Transverse colon (tissue), 4 donors: ENCODE results near the gene ZBTB8OS. TPM values are rescaled to one million over a fixed set of nuclear protein-coding genes. Genes with fewer than 3 reads are reported as not detected.
"Not testable (repeated sequence)": the region's sequence is repeated elsewhere in the genome, so short reads cannot be mapped to it uniquely, and the experiment has no call there.

ENCODE experiments used
- DNase-seq: peaks from one replicate; pipeline ENCODE4 v3.0.0-alpha.2; 2019
- H3K27ac ChIP-seq, 4 donors: fragments of 200-600 bp; sonication (generic); 2 replicates each; pipeline ENCODE4 v1.5.1; 2016 to 2018; ENCODE audit warnings: inconsistent platforms in 4 of 4
- H3K27me3 ChIP-seq: fragments of 200-600 bp; sonication (generic); 2 replicates; pipeline ENCODE4 v1.5.1; 2017; ENCODE audit warnings: inconsistent platforms
- H3K36me3 ChIP-seq, 4 donors: fragments of 200-600 bp; sonication (generic); 2 replicates each; pipeline ENCODE4 v1.5.1; 2017 to 2019; ENCODE audit warnings: inconsistent platforms in 4 of 4
- H3K4me1 ChIP-seq, 4 donors: fragments of 200-600 bp; sonication (generic); 2 replicates each; pipeline ENCODE4 v1.5.1; 2017 to 2020; ENCODE audit warnings: inconsistent platforms in 4 of 4
- H3K4me3 ChIP-seq, 4 donors: fragments of 200-600 bp; sonication (generic); 1 replicate in 1 of 4; 2 replicates in 3 of 4; pipeline versions ENCODE4 v1.5.1 to v1.6.1; 2017 to 2019; ENCODE audit warnings: inconsistent platforms in 4 of 4
- H3K9me3 ChIP-seq, 2 donors: fragments of 200-600 bp; sonication (generic); 2 replicates each; pipeline ENCODE4 v1.5.1; 2017 to 2019; ENCODE audit warnings: inconsistent platforms in 2 of 2
- CTCF ChIP-seq, 5 experiments: fragments of 200-600 bp in 3 of 5; fragments of 450-650 bp in 2 of 5; sonication (generic) in 3 of 5; IDR thresholded peaks; 1 replicate in 2 of 5; 2 replicates in 3 of 5; pipeline ENCODE4 v1.5.1; 2016 to 2017; ENCODE audit warnings: antibody characterized with exemption in 5 of 5, inconsistent platforms in 3 of 5, mild to moderate bottlenecking in 2 of 5, moderate library complexity in 1 of 5
- EP300 ChIP-seq: sonication (generic); formaldehyde crosslinking; IDR thresholded peaks from one replicate; pipeline ENCODE4 v1.6.1; 2017; ENCODE audit warnings: antibody characterized with exemption, low read depth
- POLR2A ChIP-seq: fragments of 450-650 bp; IDR thresholded peaks from one replicate; pipeline ENCODE4 v1.6.1; 2016; ENCODE audit warnings: antibody characterized with exemption, mild to moderate bottlenecking, moderate library complexity
- POLR2AphosphoS5 ChIP-seq, 3 donors: sonication (generic); formaldehyde crosslinking; IDR thresholded peaks; one replicate each; pipeline ENCODE4 v1.6.1; 2016; ENCODE audit warnings: antibody characterized with exemption in 3 of 3
- WGBS, 2 donors: methylation state at CpG; one replicate each; pipeline ENCODE4 v1.1.5; 2018; ENCODE audit warnings: low coverage in 1 of 2; 5-methylcytosine and 5-hydroxymethylcytosine counted together
- in situ Hi-C, 4 donors: fragments of 200-750 bp; cut with MboI; loops; one replicate each; pipeline versions ENCODE4 v1.15.0 to v1.15.1; 2017; ENCODE audit warnings: low sequenced_read_pairs in 3 of 4, low pct_ligation_motif_present in 1 of 4, low pct_unique_long_range_greater_than_20kb in 1 of 4
- intact Hi-C: fragments of 100-400 bp; cut with DNase I; formaldehyde crosslinking; loops from one replicate; pipeline ENCODE4 v1.15.1; 2023; ENCODE audit warnings: low total_unique reads
- total RNA-seq, 4 donors: library from RNA; depleted of rRNA; stranded (reverse); fragments of >200 nt; gene quantifications; one replicate each; pipeline ENCODE4 v1.1.0, GENCODE V29; 2016

ZBTB8OS gene
- total RNA-seq, 4 donors from 2014 or later = 3.4 to 72.9 (median 34.5) TPM

GRCh38 chr1:32676945-32677344, 26.6 kb upstream of the ZBTB8OS start:
- DNase-seq = no peak
- 35 to 60% methylated on average over 1 to 3 of the region's 3 CpGs for WGBS, 2 donors
- Histone ChIP-seq H3K27ac (no peak overlapping the region), H3K27me3 (no peaks in the 10 kb centered on the region), H3K4me3 (no peak overlapping the region), H3K9me3 (no peaks in the 10 kb centered on the region), H3K4me1 (peaks cover 4 to 17% (median 11%) of the 10 kb centered on the region in 4 donors), H3K36me3 (peaks cover 0 to 54% (median 17%) of the 10 kb centered on the region in 4 donors)
- intact Hi-C loops = no loop called here
- TF ChIP-seq CTCF (IDR thresholded peaks at IDR 0.05) = no peak
- TF ChIP-seq EP300 = no peak
- no peak for TF ChIP-seq POLR2AphosphoS5 (IDR thresholded peaks at IDR 0.05)
- TF ChIP-seq POLR2A = no peak
- in situ Hi-C loops = no loop called here

GRCh38 chr1:32668716-32669115, 18.4 kb upstream of the ZBTB8OS start:
- intact Hi-C loops = not testable (repeated sequence)
- 97 to 100% methylated on average over 3 to 5 of the region's 5 CpGs for WGBS, 2 donors

DNA sequence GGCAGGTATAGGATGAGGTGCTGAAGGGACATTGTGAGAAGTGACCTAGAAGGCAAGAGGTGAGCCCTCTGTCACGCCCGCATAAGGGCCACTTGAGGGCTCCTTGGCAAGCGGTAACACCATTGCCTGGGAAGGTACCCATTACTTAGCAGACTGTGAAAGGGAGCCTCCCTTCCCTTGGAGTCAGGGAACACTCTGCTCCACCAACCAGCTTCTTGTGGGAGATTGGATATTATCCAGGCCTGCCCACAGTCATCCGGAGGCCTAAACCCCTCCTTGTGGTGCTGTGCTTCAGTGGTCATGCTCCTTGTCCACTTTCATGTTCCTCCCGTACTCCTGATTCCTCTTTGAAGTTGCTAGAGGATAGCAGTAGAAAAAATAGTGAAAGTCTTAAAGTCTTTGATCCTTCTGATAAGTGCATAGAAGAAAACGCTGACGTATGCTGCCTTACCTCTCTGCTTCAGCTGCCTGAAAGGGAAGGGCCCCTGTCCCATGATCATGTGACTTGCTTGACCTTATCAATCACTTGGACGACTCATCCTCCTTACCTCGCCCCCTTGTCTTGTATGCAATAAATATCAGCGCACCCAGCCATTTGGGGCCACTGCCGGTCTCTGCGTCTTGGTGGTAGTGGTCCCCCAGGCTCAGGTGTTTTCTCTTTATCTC, 16.7 kb upstream of the ZBTB8OS start:
- no peak for DNase-seq
- no peak for TF ChIP-seq POLR2A
- TF ChIP-seq CTCF (IDR thresholded peaks at IDR 0.05) = no peak
- TF ChIP-seq EP300 = no peak
- TF ChIP-seq POLR2AphosphoS5 (IDR thresholded peaks at IDR 0.05) = no peak
- H3K36me3 ChIP-seq = peaks cover 0 to 67% (median 29%) of the 10 kb centered on the region in 4 donors
- in situ Hi-C loops (no loop called here), intact Hi-C loops (no loop called here)
- peaks cover 0 to 3% (median 0%) of the 10 kb centered on the region in 4 donors for H3K4me1 ChIP-seq
- no peak overlapping the region for H3K27ac ChIP-seq
- no peaks in the 10 kb centered on the region for H3K27me3 ChIP-seq
- 87 to 88% methylated on average over 7 to 12 of the region's 12 CpGs for WGBS, 2 donors
- H3K9me3 ChIP-seq = no peaks in the 10 kb centered on the region
- H3K4me3 ChIP-seq = no peak overlapping the region

More at GRCh38 chr1:32668716-32669115, 18.4 kb upstream of the ZBTB8OS start:
- H3K27ac ChIP-seq, H3K9me3 ChIP-seq, DNase-seq, H3K27me3 ChIP-seq, H3K4me1 ChIP-seq, in situ Hi-C loops, H3K4me3 ChIP-seq: not testable (repeated sequence)
- peaks cover 0 to 77% (median 32%) of the 10 kb centered on the region in 4 donors for H3K36me3 ChIP-seq

- intact Hi-C loops (no loop called here), in situ Hi-C loops (no loop called here)
Observed at GRCh38 chr1:32665915-32666314, 15.6 kb upstream of the ZBTB8OS start.

More at GRCh38 chr1:32665915-32666314, 15.6 kb upstream of the ZBTB8OS start:
- H3K36me3 ChIP-seq = peaks cover 0 to 65% (median 27%) of the 10 kb centered on the region in 4 donors
- WGBS, 2 donors = 50% methylated on average over 1 of the region's 1 CpG; no CpG with 5 or more reads in 1 of the 2 donors
- no peaks in the 10 kb centered on the region for H3K27me3 ChIP-seq
- TF ChIP-seq EP300 (no peak), POLR2A (no peak), POLR2AphosphoS5 (IDR thresholded peaks at IDR 0.05) (peak in 2 of 3 donors; percentile 56 to 82), CTCF (IDR thresholded peaks at IDR 0.05) (no peak)
- H3K9me3 ChIP-seq = no peaks in the 10 kb centered on the region
- peaks cover 0 to 3% (median 0%) of the 10 kb centered on the region in 4 donors for H3K4me1 ChIP-seq
- no peak for DNase-seq
- H3K27ac ChIP-seq = peak overlapping the region in 2 of 4 donors; percentile 27 to 41
- no peak overlapping the region for H3K4me3 ChIP-seq
